ENCODE data around the gene MARCO.
"Not testable (repeated sequence)": the region's sequence is repeated elsewhere in the genome, so short reads cannot be mapped to it uniquely, and the experiment has no call there.

The MARCO gene

DNA sequence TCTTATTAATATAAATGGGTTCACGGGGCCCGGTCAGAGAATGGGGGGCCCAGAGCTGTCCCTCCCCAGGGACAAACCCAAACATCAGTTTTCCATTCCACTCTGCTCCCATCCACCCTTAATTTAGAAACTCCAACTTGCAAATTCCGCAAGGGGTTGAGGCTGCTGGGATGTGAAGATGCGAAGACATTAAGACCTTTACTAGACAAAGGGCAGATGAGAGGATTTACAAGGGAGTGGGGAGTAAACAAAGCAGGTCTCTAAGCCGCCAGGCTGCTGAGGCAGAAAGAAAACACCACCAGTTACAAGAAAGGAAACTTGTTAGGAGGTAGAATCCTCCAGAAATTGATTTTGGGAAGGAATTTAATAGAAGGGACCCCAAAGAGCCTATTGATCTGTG, 33.1 kb downstream of the MARCO start:
- DNase-seq (ENCODE audit: low spot score), result no peak

DNA sequence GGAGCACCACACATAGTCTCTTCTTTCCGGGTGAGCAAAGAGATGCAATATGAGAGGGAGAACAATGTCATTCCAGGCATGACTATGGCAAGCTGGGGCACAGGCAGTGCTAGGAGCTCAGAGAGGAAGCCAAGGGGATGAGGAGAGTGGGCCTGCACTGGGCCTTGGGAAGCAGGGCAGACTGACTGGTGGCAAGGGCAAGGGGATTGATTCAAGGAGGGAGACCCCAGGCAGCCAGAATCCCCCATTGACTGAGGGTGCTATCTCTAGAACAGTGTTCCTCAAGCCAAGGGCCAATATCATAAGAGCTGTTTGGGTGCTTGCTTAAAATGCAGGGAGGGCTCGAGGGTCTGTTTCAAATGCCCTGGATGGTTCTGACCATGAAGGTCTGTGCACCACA, 36.1 kb downstream of the MARCO start:
- DNase-seq (ENCODE audit: low spot score), result no peak

DNA sequence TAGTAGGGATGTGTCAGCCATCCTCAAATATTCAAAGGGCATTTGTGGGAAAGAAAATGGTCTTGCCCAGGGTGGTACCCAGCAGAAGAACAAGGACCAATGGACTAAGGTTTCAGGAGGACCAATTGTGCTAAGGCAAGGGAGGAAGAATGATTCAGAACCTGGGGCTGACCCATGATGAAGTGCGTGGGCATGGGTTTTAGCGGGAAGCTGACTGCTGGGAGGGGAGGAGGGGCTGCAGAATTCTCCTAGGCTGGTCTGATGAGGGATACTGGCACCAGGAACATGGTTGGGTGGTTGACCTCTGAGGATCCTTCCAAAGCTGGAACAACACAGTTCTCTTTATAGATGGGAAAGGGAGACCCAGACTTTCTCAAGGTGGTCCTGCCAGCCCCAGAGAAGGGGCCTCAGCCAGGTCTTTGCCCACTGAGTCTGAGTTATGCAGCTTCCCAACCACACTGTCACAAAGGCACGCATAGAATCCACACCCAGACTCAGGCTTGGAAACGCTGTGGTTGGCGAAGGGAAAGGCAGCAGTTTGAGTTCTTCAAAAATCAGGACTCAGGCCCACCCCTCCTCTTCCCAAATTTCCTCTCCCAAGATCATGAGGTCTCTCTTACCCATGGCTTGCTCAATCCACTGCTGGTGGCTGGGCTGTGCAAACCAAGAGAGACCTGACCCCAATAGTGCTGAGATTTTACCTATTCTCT, 37.3 kb downstream of the MARCO start:
- no peak for DNase-seq (ENCODE audit: low spot score)

DNA sequence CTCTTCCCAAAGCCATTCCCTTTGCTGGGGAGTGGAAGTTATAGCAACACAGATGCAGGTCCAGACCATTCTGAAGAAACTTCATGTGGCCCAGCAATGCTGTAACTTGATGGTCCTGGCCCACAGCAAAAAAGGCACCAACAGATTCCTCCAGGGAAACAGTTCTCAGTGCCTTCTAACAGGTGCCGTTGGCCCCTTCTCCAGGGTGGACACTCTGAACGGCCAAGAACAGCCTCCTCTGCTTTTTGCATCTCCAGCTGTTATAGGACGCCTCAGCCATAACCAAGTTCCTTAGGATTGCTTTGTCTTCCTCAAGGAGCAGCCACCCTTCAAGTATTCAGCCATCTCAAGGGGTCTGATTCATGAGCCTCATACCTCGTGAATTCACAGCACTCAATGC, 38.0 kb downstream of the MARCO start:
- no peak for DNase-seq (ENCODE audit: low spot score)

DNA sequence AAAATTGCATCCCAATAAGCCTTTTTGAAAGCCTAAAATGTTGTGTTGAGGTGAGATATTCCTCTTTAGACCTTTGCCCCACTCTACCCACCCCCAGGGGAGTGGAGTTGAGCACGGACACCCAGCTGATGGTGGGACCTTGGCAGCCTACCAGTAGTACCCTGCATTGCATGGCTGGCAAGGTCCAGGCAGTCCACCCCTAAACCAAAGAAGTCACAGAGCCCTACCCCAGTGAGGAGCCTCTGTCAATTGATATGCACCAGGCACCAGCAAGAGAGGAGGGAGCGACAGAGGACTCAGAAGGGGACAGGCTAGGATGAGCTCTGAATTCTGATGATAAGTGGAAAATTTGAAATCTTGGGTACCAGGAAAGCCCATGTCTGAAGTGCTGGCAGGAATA, 38.6 kb downstream of the MARCO start:
- no peak for DNase-seq (ENCODE audit: low spot score)

DNA sequence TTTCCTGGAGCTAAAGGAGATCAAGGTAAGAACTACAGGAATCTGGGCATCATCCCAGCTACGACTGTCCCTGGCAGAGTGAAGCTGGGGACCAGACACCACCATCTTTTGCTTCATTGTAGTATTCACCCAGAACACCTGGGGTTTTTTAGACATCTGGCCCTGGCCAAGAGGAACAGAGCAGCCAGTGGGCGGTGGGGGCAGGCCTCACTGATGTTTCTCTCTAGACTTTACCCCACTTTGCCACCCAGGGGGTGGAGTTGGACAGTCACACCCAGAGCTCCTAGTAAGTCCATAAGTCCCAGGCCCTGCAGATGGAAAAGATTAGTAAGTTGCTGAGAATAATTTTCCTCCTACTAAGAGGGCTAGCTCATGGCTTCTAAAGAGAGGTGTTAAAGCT, 39.6 kb downstream of the MARCO start:
- no peak for DNase-seq (ENCODE audit: low spot score)

DNA sequence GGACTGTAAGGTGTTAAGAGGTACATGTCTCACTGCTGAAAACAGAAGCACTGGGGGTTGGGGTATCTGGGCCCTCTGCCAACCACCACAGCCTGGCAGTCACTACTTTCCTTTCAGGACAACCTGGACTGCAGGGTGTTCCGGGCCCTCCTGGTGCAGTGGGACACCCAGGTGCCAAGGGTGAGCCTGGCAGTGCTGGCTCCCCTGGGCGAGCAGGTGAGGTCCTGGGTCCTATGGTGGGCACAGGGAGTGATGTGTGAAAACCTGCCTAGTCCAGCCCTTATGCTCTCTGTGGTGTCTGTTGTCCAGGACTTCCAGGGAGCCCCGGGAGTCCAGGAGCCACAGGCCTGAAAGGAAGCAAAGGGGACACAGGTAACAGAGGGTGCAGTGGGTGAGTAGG, 40.0 kb downstream of the MARCO start:
- DNase-seq (ENCODE audit: low spot score), result no peak

DNA sequence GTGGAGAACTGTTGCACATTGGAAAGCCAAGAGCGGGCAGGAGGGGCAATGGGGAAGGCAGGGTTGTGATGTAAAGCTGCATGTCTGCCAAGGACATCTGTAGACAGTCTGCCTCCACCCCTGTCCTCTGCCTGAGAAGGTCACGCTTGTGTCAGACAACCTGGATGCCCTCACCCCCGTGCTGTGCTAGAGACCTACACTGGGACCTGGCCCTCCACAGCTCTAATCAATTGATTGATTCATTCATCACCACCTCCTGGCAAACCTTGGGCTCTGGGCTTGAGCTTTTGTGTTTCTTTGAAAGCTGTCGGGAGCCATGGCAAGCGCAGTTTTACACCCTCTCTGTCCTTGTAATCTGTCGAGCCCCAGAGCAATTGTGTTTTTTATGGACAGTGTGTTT, 41.1 kb downstream of the MARCO start:
- no peak for DNase-seq (ENCODE audit: low spot score)

DNA sequence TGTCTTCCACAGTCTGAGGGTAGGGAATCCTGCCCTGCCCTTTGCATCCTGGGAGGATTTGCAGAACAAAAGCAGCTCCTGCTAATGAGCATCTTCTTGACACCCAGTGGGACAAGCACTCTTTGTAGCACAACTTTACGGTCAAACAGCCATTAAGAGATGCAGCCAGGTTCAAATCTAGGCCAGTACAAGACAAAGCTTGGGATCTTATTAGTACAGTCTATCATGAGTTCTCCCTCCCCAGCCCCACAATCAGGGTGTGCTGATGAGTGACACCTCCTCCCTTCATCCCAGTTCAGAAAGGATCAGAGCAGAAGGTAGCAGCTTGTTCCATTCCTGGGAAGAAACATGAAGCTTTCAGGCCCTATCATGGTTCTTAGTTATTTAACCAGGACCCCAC, 41.9 kb downstream of the MARCO start:
- no peak for DNase-seq (ENCODE audit: low spot score)

DNA sequence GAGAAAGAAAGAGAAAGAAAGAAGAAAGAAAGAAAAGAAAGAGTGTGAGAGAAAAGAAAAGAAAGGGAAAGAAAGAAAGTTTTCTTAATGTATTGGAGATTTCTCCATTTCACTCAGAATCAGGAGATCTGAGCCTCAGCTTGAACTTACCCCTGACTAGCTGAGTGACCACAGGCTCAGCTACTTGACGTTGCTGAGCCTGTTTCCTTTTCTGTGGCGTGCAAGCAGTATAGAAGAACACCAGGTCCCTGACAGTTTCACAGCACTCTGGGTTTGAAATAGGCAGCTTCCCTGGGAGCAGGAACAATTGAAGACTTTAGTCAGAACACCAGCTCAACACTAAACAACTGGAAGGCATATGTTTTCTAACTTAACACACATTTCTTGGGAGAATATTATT, 44.7 kb downstream of the MARCO start:
- DNase-seq (ENCODE audit: low spot score), result no peak

DNA sequence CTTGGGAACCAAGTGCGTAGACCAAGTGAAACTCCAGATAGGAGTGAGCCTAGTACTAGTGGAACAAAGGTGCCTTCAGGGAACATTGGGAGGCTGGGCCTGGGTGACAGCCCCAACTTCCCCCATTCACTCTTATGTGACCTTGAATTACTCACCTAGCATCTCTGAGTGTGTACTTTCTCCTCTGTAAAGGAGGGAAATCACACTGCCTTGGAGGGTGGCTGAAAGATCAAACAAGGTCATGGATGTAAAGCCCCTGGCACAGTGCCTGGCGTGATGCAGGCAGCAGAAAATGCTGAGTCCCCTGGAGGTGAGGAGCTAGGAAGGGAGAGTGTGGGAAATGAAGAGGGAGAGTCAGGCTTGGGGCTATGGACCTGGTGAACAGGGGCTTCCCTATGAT, 45.9 kb downstream of the MARCO start:
- no peak for DNase-seq (ENCODE audit: low spot score)

DNA sequence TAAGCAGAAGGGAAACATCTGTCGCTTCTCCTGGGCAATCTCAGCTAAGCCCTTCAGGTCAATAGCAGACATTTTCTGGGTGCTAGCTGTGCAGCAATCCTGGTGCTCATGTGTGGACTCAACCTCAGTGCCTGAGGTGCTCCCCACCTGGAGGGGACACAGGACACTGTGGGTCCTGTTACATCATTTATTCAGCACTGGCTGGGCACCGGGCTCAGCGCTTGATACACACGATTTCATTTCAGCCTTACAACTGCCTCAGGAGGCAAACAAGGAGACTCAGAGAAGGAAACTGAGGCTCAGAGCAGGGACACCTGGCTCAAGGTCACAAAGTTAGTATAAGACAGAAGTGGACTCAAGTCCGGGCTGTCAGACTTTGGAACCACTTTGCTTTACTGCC, 46.7 kb downstream of the MARCO start:
- no peak for DNase-seq (ENCODE audit: low spot score)

DNA sequence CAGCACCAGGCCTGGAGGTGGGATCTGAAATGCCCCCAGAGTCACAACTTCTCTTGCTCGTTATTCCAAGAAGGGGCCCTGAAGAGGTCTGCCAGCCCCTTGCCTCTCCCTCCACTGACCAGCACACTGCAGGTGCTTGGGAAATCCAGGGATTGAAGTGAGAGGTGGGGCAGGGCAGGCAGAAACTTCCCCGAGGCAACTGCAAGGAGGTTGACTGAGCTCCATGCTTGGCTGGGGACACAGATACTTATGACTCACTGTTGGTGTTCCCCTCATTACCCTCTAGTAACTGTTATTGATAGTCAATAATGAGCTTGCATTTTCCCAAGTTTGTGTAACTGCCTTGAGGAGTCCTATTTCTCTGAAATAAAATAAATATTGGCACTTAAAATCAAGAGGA, 47.5 kb downstream of the MARCO start:
- DNase-seq (ENCODE audit: low spot score), result no peak

DNA sequence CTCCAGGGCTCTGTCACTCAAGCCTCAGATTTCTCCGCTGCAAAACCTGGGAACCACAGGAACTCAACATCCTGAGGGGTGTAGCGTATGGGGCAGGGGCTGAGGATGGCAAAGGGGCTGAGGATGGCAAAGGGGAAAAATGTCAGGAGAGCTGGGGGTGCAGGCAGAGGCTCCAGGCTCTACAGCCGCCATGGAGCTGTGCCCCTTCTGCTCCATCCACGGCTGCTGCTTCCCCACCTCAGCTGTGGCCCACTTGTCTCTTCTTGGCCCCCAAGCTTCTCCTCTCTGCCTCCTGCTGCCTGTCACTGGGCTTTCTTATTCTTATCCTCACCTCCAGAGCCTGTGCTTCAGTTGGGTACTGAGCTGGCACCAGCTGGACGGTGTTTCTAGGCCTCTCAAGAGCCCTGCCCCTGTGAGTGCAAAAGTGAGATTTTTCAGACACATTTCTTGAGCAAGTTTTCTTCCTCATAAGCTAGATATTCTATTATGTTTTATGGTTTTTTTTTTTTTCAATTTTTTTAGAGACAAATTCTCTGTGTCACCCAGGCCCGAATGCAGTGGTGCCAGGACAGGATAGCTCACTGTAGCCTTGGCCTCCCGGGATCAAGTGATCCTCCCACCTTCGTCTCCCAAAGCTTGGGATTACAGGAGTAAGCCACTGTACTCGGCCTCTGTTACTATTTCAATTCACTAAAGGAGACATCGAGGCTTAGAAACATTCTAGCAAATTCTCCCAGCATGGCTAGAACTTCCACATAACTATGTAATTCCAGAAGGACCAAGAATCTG, 49.0 kb downstream of the MARCO start:
- DNase-seq (ENCODE audit: low spot score), result no peak

DNA sequence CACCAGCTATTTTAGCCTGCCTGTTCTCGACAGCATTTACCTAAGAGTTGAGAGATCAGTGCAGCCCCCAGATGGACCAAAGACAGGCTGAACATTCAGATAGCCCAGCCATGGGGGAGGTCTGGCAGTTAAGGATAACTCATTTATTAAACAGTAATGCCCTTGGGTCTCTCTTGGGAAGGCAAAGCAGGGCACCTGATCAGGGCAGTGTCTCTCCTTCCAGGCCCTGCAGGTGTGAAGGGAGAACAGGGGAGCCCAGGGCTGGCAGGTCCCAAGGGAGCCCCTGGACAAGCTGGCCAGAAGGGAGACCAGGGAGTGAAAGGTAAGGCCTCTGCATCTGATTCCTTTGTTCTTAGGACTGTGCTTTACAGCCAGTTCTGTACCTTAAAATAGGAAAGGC, 49.6 kb downstream of the MARCO start:
- DNase-seq (ENCODE audit: low spot score), result no peak

DNA sequence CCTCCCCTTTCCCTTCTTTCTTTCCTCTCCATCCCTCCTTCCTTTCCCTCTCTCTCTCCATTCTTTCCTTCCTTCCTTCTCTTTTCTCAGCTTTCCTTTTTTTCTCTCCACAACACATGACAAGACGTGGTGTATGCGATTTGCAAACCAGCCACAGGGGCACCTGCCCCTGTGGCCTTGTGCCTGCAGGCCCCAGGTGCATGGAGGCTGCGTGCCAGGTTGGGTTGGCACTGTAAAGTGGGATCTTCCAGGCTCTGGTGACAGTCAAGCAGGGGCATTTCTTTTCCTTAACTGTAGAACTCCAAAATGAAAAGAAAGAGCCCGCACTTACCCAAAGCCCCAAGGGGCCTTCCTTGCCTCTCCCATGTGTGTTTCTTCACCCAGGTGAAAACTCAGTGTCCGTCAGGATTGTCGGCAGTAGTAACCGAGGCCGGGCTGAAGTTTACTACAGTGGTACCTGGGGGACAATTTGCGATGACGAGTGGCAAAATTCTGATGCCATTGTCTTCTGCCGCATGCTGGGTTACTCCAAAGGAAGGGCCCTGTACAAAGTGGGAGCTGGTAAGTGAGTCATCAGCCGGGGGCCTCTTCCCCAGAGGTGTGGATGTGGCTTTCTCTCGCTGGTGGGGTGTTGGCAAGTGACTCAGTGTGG, 50.9 kb downstream of the MARCO start:
- DNase-seq (ENCODE audit: low spot score), result no peak

DNA sequence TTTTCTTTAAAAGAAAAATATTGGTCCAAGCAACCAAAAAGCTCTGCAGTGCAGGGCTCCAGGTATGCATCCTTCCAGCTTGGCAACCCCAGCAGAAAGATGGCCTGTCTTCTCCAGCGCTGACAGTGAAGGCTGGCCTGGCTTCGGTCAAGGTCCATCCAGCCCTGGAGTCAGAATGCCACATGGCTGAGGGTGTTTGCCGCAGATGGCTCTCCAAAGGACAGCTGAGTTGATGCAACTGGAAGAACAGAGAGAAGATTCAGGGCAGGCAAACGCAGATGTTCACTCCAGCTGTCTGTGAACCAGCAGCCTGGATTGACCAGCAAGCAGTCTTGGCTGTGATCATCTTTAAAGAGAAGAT, 51.4 kb downstream of the MARCO start:
- no peak for DNase-seq (ENCODE audit: low spot score)

DNA sequence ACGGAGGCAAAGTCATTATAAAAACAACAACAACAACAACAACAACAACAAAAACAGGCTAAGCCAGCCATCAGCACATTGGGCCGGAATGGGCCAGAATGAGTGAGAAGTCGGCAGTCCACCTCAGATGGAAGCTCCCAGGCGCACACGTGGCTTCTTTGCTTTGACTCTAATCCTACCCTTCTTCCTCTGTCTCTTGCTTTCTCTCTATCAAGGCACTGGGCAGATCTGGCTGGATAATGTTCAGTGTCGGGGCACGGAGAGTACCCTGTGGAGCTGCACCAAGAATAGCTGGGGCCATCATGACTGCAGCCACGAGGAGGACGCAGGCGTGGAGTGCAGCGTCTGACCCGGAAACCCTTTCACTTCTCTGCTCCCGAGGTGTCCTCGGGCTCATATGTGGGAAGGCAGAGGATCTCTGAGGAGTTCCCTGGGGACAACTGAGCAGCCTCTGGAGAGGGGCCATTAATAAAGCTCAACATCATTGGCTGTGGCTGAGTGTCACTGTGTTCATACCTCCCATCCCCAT, 52.2 kb downstream of the MARCO start:
- DNase-seq (ENCODE audit: low spot score), result no peak

DNA sequence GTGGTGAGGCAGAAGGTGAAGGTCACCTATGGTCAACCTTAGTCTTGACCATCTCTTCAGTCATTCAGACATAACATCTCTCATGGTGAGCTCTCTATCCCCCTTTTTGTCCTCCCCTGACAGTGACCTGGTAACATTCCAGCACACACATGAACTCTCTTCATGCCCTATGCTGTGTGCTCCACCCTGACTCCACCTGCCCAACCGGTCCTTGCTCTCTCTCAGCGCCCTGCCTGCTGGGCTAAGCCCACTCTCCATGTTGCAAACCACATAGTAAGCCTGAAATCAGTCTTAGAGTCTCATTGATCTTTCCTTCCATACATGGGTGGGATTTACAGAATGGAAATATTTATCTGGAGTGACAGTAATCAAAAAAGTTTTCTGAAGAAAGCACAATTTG, 52.8 kb downstream of the MARCO start:
- DNase-seq (ENCODE audit: low spot score), result no peak

DNA sequence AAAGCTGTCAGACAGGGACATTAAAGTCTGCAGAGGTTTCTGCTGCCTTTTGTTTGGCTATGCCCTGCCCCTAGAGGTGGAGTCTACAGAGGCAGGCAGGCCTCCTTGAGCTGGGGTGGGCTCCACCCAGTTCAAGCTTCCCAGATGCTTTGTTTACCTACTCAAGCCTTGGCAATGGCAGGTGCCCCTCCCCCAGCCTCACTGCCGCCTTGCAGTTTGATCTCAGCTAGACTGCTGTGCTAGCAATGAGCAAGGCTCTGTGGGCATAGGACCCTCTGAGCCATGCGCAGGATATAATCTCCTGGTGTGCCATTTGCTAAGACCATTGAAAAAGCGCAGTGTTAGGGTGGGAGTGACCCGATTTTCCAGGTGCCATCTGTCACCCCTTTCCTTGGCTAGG, 61.9 kb downstream of the MARCO start:
- not testable (repeated sequence) for DNase-seq (ENCODE audit: low spot score)

DNA sequence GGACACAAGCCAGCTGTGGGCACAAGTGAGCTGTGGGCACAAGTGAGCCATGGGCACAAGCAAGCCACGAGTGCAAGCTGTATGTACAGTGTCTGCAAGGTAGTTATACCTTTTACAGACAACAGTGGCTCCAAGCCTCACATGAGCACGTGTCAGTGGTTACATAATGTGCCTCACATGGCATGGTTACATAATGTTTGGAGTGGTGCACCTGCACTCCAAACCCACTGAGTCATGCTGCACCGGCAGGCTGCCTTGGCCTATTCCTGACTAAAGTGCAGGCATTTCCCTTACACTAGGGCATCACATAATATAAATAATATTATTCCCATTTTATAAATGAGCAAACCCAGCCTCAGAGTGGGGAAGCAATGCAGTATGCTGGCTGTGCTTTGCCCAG, 62.6 kb downstream of the MARCO start:
- no peak for DNase-seq (ENCODE audit: low spot score)

DNA sequence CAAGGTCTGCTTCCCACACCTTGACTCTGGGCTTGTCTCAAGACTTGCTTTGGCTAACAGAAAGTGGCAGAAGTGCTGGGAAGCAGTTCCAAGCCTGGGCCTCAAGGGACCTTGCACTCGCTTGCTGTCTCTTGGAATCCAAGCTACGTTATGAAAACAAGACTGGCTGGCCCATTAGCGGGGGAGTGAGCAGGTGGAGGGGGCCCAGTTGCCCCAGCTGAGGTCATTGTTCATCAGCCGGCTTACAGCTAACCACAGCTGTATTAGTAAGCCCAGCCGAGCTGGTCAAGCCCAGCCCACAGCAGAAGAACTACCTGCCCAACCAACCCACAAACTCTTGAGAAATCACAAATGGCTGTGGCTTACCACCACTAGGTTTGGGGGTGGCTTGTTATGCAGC, 63.1 kb downstream of the MARCO start:
- DNase-seq (ENCODE audit: low spot score), result no peak

DNA sequence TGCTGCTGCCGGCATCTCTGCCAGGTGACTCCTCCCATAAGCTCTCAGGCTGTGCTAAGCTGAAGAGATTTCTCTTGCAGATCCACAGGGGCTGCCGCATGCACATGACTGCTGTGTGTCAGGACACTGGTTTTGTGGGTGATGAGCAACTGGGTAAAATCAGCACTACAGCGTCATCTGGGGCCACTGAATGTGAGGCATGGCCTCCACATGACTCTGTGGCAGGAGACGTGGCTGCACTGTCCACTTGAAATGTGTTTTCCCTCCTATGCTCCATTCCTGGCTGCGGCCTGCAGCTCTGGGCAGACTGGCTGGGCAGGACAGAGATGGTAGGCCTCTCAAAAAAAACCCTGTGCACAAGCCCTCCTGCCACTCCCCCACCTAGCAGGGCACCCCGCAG, 63.6 kb downstream of the MARCO start:
- DNase-seq (ENCODE audit: low spot score), result no peak

Measured in CD4-positive, alpha-beta T cell treated with Interleukin-6 at 100 ng/mL for 8 hours (primary cell).